Measurements from ENCODE around the gene DVL1. TPM values are rescaled to one million over a fixed set of nuclear protein-coding genes. Genes with fewer than 3 reads are reported as not detected.

Gene DVL1
- polyA plus RNA-seq, 4 donors = 27.0 to 56.4 (median 28.5) TPM

GRCh38 chr1:1342061-1342562 lies 7.1 kb downstream of the DVL1 start:
- DNase-seq (ENCODE audit: low read depth in 4 of 4, low spot score in 3 of 4) = no peak

GRCh38 chr1:1341549-1342021 lies 7.6 kb downstream of the DVL1 start:
- DNase-seq (ENCODE audit: low read depth in 4 of 4, low spot score in 3 of 4) = no peak

- DNase-seq (ENCODE audit: low read depth in 4 of 4, low spot score in 3 of 4) = no peak
These were observed 8.2 kb downstream of the DVL1 start for GRCh38 chr1:1340791-1341548.

GRCh38 chr1:1340185-1340584 lies 9.0 kb downstream of the DVL1 start:
- DNase-seq (ENCODE audit: low read depth in 4 of 4, low spot score in 3 of 4) = no peak

GRCh38 chr1:1338278-1338677 lies 10.9 kb downstream of the DVL1 start:
- DNase-seq (ENCODE audit: low read depth in 4 of 4, low spot score in 3 of 4) = no peak

GRCh38 chr1:1337793-1338147 lies 11.4 kb downstream of the DVL1 start:
- DNase-seq (ENCODE audit: low read depth in 4 of 4, low spot score in 3 of 4) = no peak

GRCh38 chr1:1336931-1337792 lies 12.1 kb downstream of the DVL1 start:
- no peak for DNase-seq (ENCODE audit: low read depth in 4 of 4, low spot score in 3 of 4)

GRCh38 chr1:1336446-1336845 lies 12.8 kb downstream of the DVL1 start:
- DNase-seq (ENCODE audit: low read depth in 4 of 4, low spot score in 3 of 4) = no peak

GRCh38 chr1:1335792-1336248 lies 13.4 kb downstream of the DVL1 start:
- DNase-seq (ENCODE audit: low read depth in 4 of 4, low spot score in 3 of 4) = no peak

GRCh38 chr1:1335283-1335682 lies 13.9 kb downstream of the DVL1 start:
- DNase-seq (ENCODE audit: low read depth in 4 of 4, low spot score in 3 of 4) = no peak

- no peak for DNase-seq (ENCODE audit: low read depth in 4 of 4, low spot score in 3 of 4)
These were observed 14.4 kb downstream of the DVL1 start for GRCh38 chr1:1334835-1335234.

- DNase-seq (ENCODE audit: low read depth in 4 of 4, low spot score in 3 of 4) = no peak
These were observed 15.5 kb downstream of the DVL1 start for GRCh38 chr1:1333551-1334241.

GRCh38 chr1:1332774-1333480 lies 16.3 kb downstream of the DVL1 start:
- DNase-seq (ENCODE audit: low read depth in 4 of 4, low spot score in 3 of 4) = no peak

GRCh38 chr1:1332031-1332755 lies 17.0 kb downstream of the DVL1 start:
- no peak for DNase-seq (ENCODE audit: low read depth in 4 of 4, low spot score in 3 of 4)

GRCh38 chr1:1331068-1331965 lies 17.9 kb downstream of the DVL1 start, which contains the start of gene TAS1R3:
Gene TAS1R3, plus strand, starts transcription at chr1:1331280. Its CDS starts 66 bp downstream, at chr1:1331346.
- DNase-seq (ENCODE audit: low read depth in 4 of 4, low spot score in 3 of 4) = no peak

GRCh38 chr1:1330366-1331067 lies 18.7 kb downstream of the DVL1 start:
- DNase-seq (ENCODE audit: low read depth in 4 of 4, low spot score in 3 of 4) = no peak

- DNase-seq (ENCODE audit: low read depth in 4 of 4, low spot score in 3 of 4) = no peak
These were observed 19.7 kb downstream of the DVL1 start for GRCh38 chr1:1329304-1330210.
